Sigmoid colon (tissue), 7 donors: ENCODE data around the gene TSPAN9. TPM values are rescaled to one million over a fixed set of nuclear protein-coding genes. Genes with fewer than 3 reads are reported as not detected.

Source experiments
- DNase-seq: peaks from one replicate; pipeline ENCODE4 v3.0.0-alpha.2; 2019
- H3K27ac ChIP-seq, 4 donors: fragments of 200-600 bp; sonication (generic); one replicate each; pipeline ENCODE4 v1.5.1; 2016 to 2019; ENCODE audit warnings: mild to moderate bottlenecking in 1 of 4
- H3K27me3 ChIP-seq, 3 donors: fragments of 200-600 bp; sonication (generic); one replicate each; pipeline ENCODE4 v1.5.1; 2019; ENCODE audit warnings: mild to moderate bottlenecking in 1 of 3
- H3K36me3 ChIP-seq, 4 donors: fragments of 200-600 bp; sonication (generic); one replicate each; pipeline ENCODE4 v1.5.1; 2016 to 2019
- H3K4me1 ChIP-seq, 4 donors: fragments of 200-600 bp; sonication (generic); one replicate each; pipeline ENCODE4 v1.5.1; 2017 to 2019
- H3K4me3 ChIP-seq, 4 donors: fragments of 200-600 bp; sonication (generic); one replicate each; pipeline ENCODE4 v1.5.1; 2017 to 2019; ENCODE audit warnings: mild to moderate bottlenecking in 2 of 4, moderate library complexity in 1 of 4
- H3K9me3 ChIP-seq, 4 donors: fragments of 200-600 bp in 3 of 4; sonication (generic) in 3 of 4; one replicate each; pipeline versions ENCODE4 v1.5.1 to v1.6.1; 2013 to 2019
- CTCF ChIP-seq, 4 experiments: fragments of 450-650 bp in 3 of 4; fragments of 200-600 bp in 1 of 4; IDR thresholded peaks; one replicate each; pipeline ENCODE4 v1.5.1; 2016 to 2019; ENCODE audit warnings: antibody characterized with exemption in 4 of 4, mild to moderate bottlenecking in 3 of 4, moderate library complexity in 2 of 4
- EP300 ChIP-seq, 4 donors: sonication (generic); formaldehyde crosslinking; IDR thresholded peaks; one replicate each; pipeline ENCODE4 v1.6.1; 2017; ENCODE audit warnings: antibody characterized with exemption in 4 of 4
- POLR2A ChIP-seq, 2 donors: fragments of 450-650 bp; IDR thresholded peaks; one replicate each; pipeline ENCODE4 v1.6.1; 2016; ENCODE audit warnings: antibody characterized with exemption in 2 of 2, mild to moderate bottlenecking in 2 of 2, moderate library complexity in 2 of 2
- POLR2AphosphoS5 ChIP-seq, 4 donors: sonication (generic); formaldehyde crosslinking; IDR thresholded peaks; one replicate each; pipeline ENCODE4 v1.6.1; 2017; ENCODE audit warnings: antibody characterized with exemption in 4 of 4
- WGBS, 2 donors: extraction: QIAGEN DNeasy Blood & Tissue Kit; methylation state at CpG; one replicate each; pipeline ENCODE4 v1.1.7; 2013; 5-methylcytosine and 5-hydroxymethylcytosine counted together
- intact Hi-C: fragments of 100-400 bp; cut with DNase I; formaldehyde crosslinking; loops from one replicate; pipeline ENCODE4 v1.15.1; 2023
- polyA plus RNA-seq, 3 donors: library from polyadenylated mRNA; stranded (reverse); fragments of 200-250 nt; gene quantifications; one replicate each; pipeline ENCODE4 v1.2.3, GENCODE V29; 2013
- total RNA-seq, 4 donors: library from RNA; depleted of rRNA; stranded (reverse); fragments of >200 nt; gene quantifications; one replicate each; pipeline ENCODE4 v1.1.0, GENCODE V29; 2016
- donor health status: healthy with polysubstance abuse.
- donor health status: Bipolar disorder and iron deficiency.
- donor health status: healthy.

Gene TSPAN9
- total and polyA plus RNA-seq, 7 donors: 0.92 to 28.0 (median 18.2) TPM

GRCh38 chr12:3071710-3072109 is 5.5 kb upstream of the TSPAN9 start:
- WGBS, 2 donors: 94 to 96% methylated on average over 25 of the region's 25 CpGs

GRCh38 chr12:3073438-3074250 is 3.5 kb upstream of the TSPAN9 start:
- TF ChIP-seq POLR2AphosphoS5 (IDR thresholded peaks at IDR 0.05): peak in 1 of 4 donors; percentile 22
- TF ChIP-seq POLR2A (IDR thresholded peaks at IDR 0.05): no peak
- TF ChIP-seq EP300 (IDR thresholded peaks at IDR 0.05): no peak
- peak; percentile 78 to 96 (median 92) for TF ChIP-seq CTCF (IDR thresholded peaks at IDR 0.05)
- WGBS, 2 donors: 13 to 15% methylated on average over 13 of the region's 13 CpGs
- DNase-seq: peak; percentile 89
- Histone ChIP-seq H3K27ac (peak overlapping the region in 2 of 4 donors; percentile 15 to 41), H3K9me3 (no peaks in the 10 kb centered on the region), H3K27me3 (no peaks in the 10 kb centered on the region), H3K4me1 (peaks cover 0 to 42% (median 35%) of the 10 kb centered on the region in 4 donors), H3K36me3 (no peaks in the 10 kb centered on the region), H3K4me3 (no peak overlapping the region)
- intact Hi-C loops: loop anchor here (1.0 to 10.0 kb wide), 3 partner anchors 129 to 1201 kb away; partner anchors contain the start of gene CCND2

More at GRCh38 chr12:3071710-3072109, 5.5 kb upstream of the TSPAN9 start:
- Histone ChIP-seq H3K36me3 (no peaks in the 10 kb centered on the region), H3K9me3 (no peaks in the 10 kb centered on the region), H3K27me3 (no peaks in the 10 kb centered on the region), H3K27ac (no peak overlapping the region), H3K4me1 (peaks cover 0 to 34% (median 26%) of the 10 kb centered on the region in 4 donors), H3K4me3 (no peak overlapping the region)
- no peak for DNase-seq
- intact Hi-C loops: loop anchor here (10.0 kb wide), 1 partner anchor 1203 kb away; the partner anchor contains the start of gene CCND2
- TF ChIP-seq POLR2AphosphoS5 (IDR thresholded peaks at IDR 0.05) (no peak), POLR2A (IDR thresholded peaks at IDR 0.05) (no peak), CTCF (IDR thresholded peaks at IDR 0.05) (no peak), EP300 (IDR thresholded peaks at IDR 0.05) (no peak)

GRCh38 chr12:3075315-3075714 is 1.9 kb upstream of the TSPAN9 start:
- H3K27ac ChIP-seq: peak overlapping the region in 1 of 4 donors; percentile 95
- H3K36me3 ChIP-seq: no peaks in the 10 kb centered on the region
- 95 to 96% methylated on average over 6 of the region's 6 CpGs for WGBS, 2 donors
- H3K4me3 ChIP-seq: no peak overlapping the region
- H3K9me3 ChIP-seq: no peaks in the 10 kb centered on the region
- intact Hi-C loops: loop anchor here (2.0 to 10.0 kb wide), 3 partner anchors 62 to 1199 kb away; partner anchors contain the start of gene CCND2
- DNase-seq: no peak
- no peaks in the 10 kb centered on the region for H3K27me3 ChIP-seq
- no peak for TF ChIP-seq POLR2A (IDR thresholded peaks at IDR 0.05)
- TF ChIP-seq CTCF (IDR thresholded peaks at IDR 0.05): no peak
- TF ChIP-seq POLR2AphosphoS5 (IDR thresholded peaks at IDR 0.05): no peak
- no peak for TF ChIP-seq EP300 (IDR thresholded peaks at IDR 0.05)
- H3K4me1 ChIP-seq: peaks cover 0 to 31% (median 29%) of the 10 kb centered on the region in 4 donors

GRCh38 chr12:3077572-3078081 is 448 bp downstream of the TSPAN9 start:
- peak overlapping the region; percentile 81 to 97 (median 90) for H3K4me3 ChIP-seq
- no peak for TF ChIP-seq CTCF (IDR thresholded peaks at IDR 0.05)
- peak in 2 of 4 donors; percentile 19 to 29 for TF ChIP-seq POLR2AphosphoS5 (IDR thresholded peaks at IDR 0.05)
- intact Hi-C loops: loop anchor here (5.0 to 10.0 kb wide), 2 partner anchors 60 to 1197 kb away; partner anchors contain the start of gene CCND2
- H3K36me3 ChIP-seq: no peaks in the 10 kb centered on the region
- no peaks in the 10 kb centered on the region for H3K9me3 ChIP-seq
- 1% methylated on average over 32 of the region's 32 CpGs for WGBS, 2 donors
- peak; percentile 85 for DNase-seq
- H3K4me1 ChIP-seq: peaks cover 0 to 31% (median 29%) of the 10 kb centered on the region in 4 donors
- peak overlapping the region; percentile 88 to 95 (median 94) for H3K27ac ChIP-seq
- H3K27me3 ChIP-seq: no peaks in the 10 kb centered on the region
